Astrocyte (in vitro differentiated cells and primary cell): Measurements from ENCODE around the gene SLC27A4. TPM values are rescaled to one million over a fixed set of nuclear protein-coding genes. Genes with fewer than 3 reads are reported as not detected.

Experiments used
- DNase-seq: peaks from one replicate; pipeline ENCODE4 v3.0.0-alpha.2; 2010; ENCODE audit warnings: low read depth
- FAIRE-seq: peaks from 2 replicates; lab custom pipeline; 2011; peaks lifted over from hg19 to GRCh38; lab: Jason Lieb, UNC
- H2AFZ ChIP-seq: 2 replicates; pipeline ENCODE4 v1.6.0; 2012; ENCODE audit warnings: low read depth, low read length, inconsistent platforms
- H3K27ac ChIP-seq: 2 replicates; pipeline ENCODE4 v1.5.1; 2011; ENCODE audit warnings: low read depth, low read length, inconsistent platforms
- H3K27me3 ChIP-seq: 2 replicates; pipeline ENCODE4 v1.6.0; 2011; ENCODE audit warnings: low read length, inconsistent platforms; ENCODE audit not compliant: insufficient read depth
- H3K36me3 ChIP-seq: 2 replicates; pipeline ENCODE4 v1.5.1; 2011; ENCODE audit warnings: low read length, inconsistent platforms; ENCODE audit not compliant: insufficient read depth
- H3K4me1 ChIP-seq: 2 replicates; pipeline ENCODE4 v1.5.1; 2011; ENCODE audit warnings: low read length, inconsistent platforms; ENCODE audit not compliant: insufficient read depth
- H3K4me2 ChIP-seq: 2 replicates; pipeline ENCODE4 v1.6.0; 2012; ENCODE audit warnings: low read length, inconsistent platforms
- H3K4me3 ChIP-seq: 2 replicates; pipeline ENCODE4 v1.5.1; 2011; ENCODE audit warnings: low read depth, mild to moderate bottlenecking, low read length, inconsistent platforms; ENCODE audit not compliant: insufficient read depth
- H3K79me2 ChIP-seq: 2 replicates; pipeline ENCODE4 v1.6.0; 2012; ENCODE audit warnings: mild to moderate bottlenecking, low read length, inconsistent platforms; ENCODE audit not compliant: insufficient read depth
- H3K9ac ChIP-seq: 2 replicates; pipeline ENCODE4 v1.6.0; 2012; ENCODE audit warnings: mild to moderate bottlenecking, low read length, inconsistent platforms
- H3K9me3 ChIP-seq: 2 replicates; pipeline ENCODE4 v1.5.1; 2012; ENCODE audit warnings: low read depth, mild to moderate bottlenecking, low read length, inconsistent platforms; ENCODE audit not compliant: insufficient read depth
- H4K20me1 ChIP-seq: 2 replicates; pipeline ENCODE4 v1.6.0; 2012; ENCODE audit warnings: low read length, inconsistent platforms; ENCODE audit not compliant: insufficient read depth
- H3K27ac Mint-ChIP-seq: one replicate; pipeline ENCODE4 v1.8.0; 2021; ENCODE audit warnings: mild to moderate bottlenecking, mixed read lengths; ENCODE audit not compliant: unreplicated experiment
- H3K27me3 Mint-ChIP-seq: one replicate; pipeline ENCODE4 v1.8.0; 2021; ENCODE audit warnings: low read depth, mixed read lengths; ENCODE audit not compliant: unreplicated experiment
- H3K36me3 Mint-ChIP-seq: one replicate; pipeline ENCODE4 v1.8.0; 2021; ENCODE audit warnings: low read depth, mixed read lengths; ENCODE audit not compliant: unreplicated experiment
- H3K4me1 Mint-ChIP-seq: one replicate; pipeline ENCODE4 v1.8.0; 2021; ENCODE audit warnings: low read depth, mixed read lengths; ENCODE audit not compliant: unreplicated experiment
- H3K4me3 Mint-ChIP-seq: one replicate; pipeline ENCODE4 v1.8.0; 2021; ENCODE audit warnings: mild to moderate bottlenecking, moderate library complexity, mixed read lengths; ENCODE audit not compliant: unreplicated experiment
- H3K9me3 Mint-ChIP-seq: one replicate; pipeline ENCODE4 v1.8.0; 2021; ENCODE audit warnings: mild to moderate bottlenecking, mixed read lengths; ENCODE audit not compliant: unreplicated experiment
- EZH2 ChIP-seq: IDR thresholded peaks from 2 replicates; pipeline ENCODE4 v1.6.1; 2012; ENCODE audit warnings: mild to moderate bottlenecking, low read length, inconsistent platforms; ENCODE audit not compliant: insufficient read depth
- total RNA-seq: library from RNA; stranded (reverse); gene quantifications from 2 replicates; pipeline ENCODE4 v1.2.1, GENCODE V29; 2021
- TF ChIP-seq, protein P1 (sequence below): IDR thresholded peaks from 2 replicates; pipeline ENCODE4 v1.5.1; 2011; ENCODE audit warnings: low read depth, mild to moderate bottlenecking, inconsistent platforms, low read length, moderate library complexity; ENCODE audit not compliant: insufficient read depth

The SLC27A4 gene
- total RNA-seq, 1 donor from 2014 or later: 26.9 TPM

GRCh38 chr9:128344931-128345605, 4.7 kb downstream of the SLC27A4 start:
- no peaks in the 10 kb centered on the region for H3K27me3 Mint-ChIP-seq
- Histone ChIP-seq H3K4me1 (peaks cover 6% of the 10 kb centered on the region), H3K9me3 (no peaks in the 10 kb centered on the region), H3K9ac (no peak overlapping the region), H3K4me2 (no peak overlapping the region), H3K27ac (no peak overlapping the region), H3K4me3 (no peak overlapping the region), H3K27me3 (no peaks in the 10 kb centered on the region), H4K20me1 (peaks cover 17% of the 10 kb centered on the region), H2AFZ (no peak overlapping the region), H3K36me3 (peaks cover 28% of the 10 kb centered on the region), H3K79me2 (peaks cover 7% of the 10 kb centered on the region)
- H3K9me3 Mint-ChIP-seq: no peaks in the 10 kb centered on the region
- peaks cover 16% of the 10 kb centered on the region for H3K36me3 Mint-ChIP-seq
- no peaks in the 10 kb centered on the region for H3K4me1 Mint-ChIP-seq
- TF ChIP-seq, protein P1, sequence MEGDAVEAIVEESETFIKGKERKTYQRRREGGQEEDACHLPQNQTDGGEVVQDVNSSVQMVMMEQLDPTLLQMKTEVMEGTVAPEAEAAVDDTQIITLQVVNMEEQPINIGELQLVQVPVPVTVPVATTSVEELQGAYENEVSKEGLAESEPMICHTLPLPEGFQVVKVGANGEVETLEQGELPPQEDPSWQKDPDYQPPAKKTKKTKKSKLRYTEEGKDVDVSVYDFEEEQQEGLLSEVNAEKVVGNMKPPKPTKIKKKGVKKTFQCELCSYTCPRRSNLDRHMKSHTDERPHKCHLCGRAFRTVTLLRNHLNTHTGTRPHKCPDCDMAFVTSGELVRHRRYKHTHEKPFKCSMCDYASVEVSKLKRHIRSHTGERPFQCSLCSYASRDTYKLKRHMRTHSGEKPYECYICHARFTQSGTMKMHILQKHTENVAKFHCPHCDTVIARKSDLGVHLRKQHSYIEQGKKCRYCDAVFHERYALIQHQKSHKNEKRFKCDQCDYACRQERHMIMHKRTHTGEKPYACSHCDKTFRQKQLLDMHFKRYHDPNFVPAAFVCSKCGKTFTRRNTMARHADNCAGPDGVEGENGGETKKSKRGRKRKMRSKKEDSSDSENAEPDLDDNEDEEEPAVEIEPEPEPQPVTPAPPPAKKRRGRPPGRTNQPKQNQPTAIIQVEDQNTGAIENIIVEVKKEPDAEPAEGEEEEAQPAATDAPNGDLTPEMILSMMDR: no peak
- TF ChIP-seq EZH2: no peak
- FAIRE-seq (no peak), DNase-seq (no peak)
- H3K4me3 Mint-ChIP-seq: no peak overlapping the region
- no peak overlapping the region for H3K27ac Mint-ChIP-seq

DNA sequence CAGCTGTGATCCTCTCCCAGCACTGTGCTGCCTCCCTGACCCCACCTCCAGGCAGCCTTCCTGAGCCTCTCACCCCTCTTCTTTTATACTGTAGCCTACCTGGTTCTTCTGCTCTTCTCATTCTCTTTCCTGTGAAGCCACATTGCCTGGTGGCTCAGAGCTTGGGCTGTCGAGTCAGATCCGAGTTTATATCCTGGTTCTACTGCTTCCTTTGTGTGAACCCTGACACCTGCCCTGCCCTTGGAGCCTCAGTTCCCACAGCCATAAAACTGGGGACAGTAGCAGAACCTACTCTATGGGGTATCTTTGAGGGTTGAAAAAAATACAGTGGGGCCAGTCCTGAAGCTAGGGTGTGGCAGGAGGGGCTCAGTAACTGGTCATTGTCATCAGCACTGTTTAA, 8.8 kb downstream of the SLC27A4 start:
- Histone ChIP-seq H3K36me3 (peaks cover 21% of the 10 kb centered on the region), H2AFZ (no peak overlapping the region), H3K4me2 (no peak overlapping the region), H3K4me3 (no peak overlapping the region), H3K79me2 (no peaks in the 10 kb centered on the region), H3K4me1 (no peaks in the 10 kb centered on the region), H3K9me3 (no peaks in the 10 kb centered on the region), H3K27me3 (no peaks in the 10 kb centered on the region), H3K27ac (no peak overlapping the region), H3K9ac (no peak overlapping the region), H4K20me1 (no peaks in the 10 kb centered on the region)
- H3K9me3 Mint-ChIP-seq: no peaks in the 10 kb centered on the region
- no peaks in the 10 kb centered on the region for H3K27me3 Mint-ChIP-seq
- peaks cover 15% of the 10 kb centered on the region for H3K36me3 Mint-ChIP-seq
- DNase-seq (no peak), FAIRE-seq (no peak)
- H3K4me3 Mint-ChIP-seq: no peak overlapping the region
- no peak for TF ChIP-seq EZH2
- TF ChIP-seq, protein P1: no peak
- H3K4me1 Mint-ChIP-seq: no peaks in the 10 kb centered on the region
- no peak overlapping the region for H3K27ac Mint-ChIP-seq

- H3K9me3 Mint-ChIP-seq: no peaks in the 10 kb centered on the region
- no peak for TF ChIP-seq EZH2
- TF ChIP-seq, protein P1: no peak
- Histone ChIP-seq H3K9ac (no peak overlapping the region), H2AFZ (no peak overlapping the region), H3K27ac (no peak overlapping the region), H3K4me1 (no peaks in the 10 kb centered on the region), H3K4me2 (no peak overlapping the region), H3K79me2 (no peaks in the 10 kb centered on the region), H4K20me1 (no peaks in the 10 kb centered on the region), H3K9me3 (no peaks in the 10 kb centered on the region), H3K36me3 (peaks cover 18% of the 10 kb centered on the region), H3K4me3 (no peak overlapping the region), H3K27me3 (no peaks in the 10 kb centered on the region)
- H3K4me1 Mint-ChIP-seq: no peaks in the 10 kb centered on the region
- FAIRE-seq: no peak
- H3K27ac Mint-ChIP-seq: no peak overlapping the region
- no peak overlapping the region for H3K4me3 Mint-ChIP-seq
- peaks cover 18% of the 10 kb centered on the region for H3K36me3 Mint-ChIP-seq
- H3K27me3 Mint-ChIP-seq: no peaks in the 10 kb centered on the region
- no peak for DNase-seq
Observed at GRCh38 chr9:128349772-128350171, 9.4 kb downstream of the SLC27A4 start.
